Fibroblast of skin of left biceps (primary cell): Measurements from ENCODE around the gene RBFOX1.

Experiments
- DNase-seq, 2 experiments: peaks; one replicate each; pipeline ENCODE4 v3.0.0-alpha.2; 2013; ENCODE audit warnings: low read depth in 2 of 2

The RBFOX1 gene

DNA sequence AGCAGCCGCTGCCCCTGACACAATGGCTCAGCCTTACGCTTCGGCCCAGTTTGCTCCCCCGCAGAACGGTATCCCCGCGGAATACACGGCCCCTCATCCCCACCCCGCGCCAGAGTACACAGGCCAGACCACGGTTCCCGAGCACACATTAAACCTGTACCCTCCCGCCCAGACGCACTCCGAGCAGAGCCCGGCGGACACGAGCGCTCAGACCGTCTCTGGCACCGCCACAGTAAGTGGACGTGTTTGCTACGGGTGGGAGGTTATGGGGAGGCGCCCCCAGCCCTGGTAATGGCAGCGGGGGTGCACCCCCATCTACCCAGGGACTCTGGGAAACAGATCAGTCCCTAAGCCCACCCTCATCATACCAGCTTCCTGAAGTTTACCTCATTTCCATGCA, 185.5 kb downstream of the RBFOX1 start:
- no peak for DNase-seq

GRCh38 chr16:7521834-7522233, 189.2 kb downstream of the RBFOX1 start:
- no peak for DNase-seq

- no peak for DNase-seq
Measured at GRCh38 chr16:7524419-7524818, 191.8 kb downstream of the RBFOX1 start.

- no peak for DNase-seq
Measured at GRCh38 chr16:7526736-7527135, 194.1 kb downstream of the RBFOX1 start.

DNA sequence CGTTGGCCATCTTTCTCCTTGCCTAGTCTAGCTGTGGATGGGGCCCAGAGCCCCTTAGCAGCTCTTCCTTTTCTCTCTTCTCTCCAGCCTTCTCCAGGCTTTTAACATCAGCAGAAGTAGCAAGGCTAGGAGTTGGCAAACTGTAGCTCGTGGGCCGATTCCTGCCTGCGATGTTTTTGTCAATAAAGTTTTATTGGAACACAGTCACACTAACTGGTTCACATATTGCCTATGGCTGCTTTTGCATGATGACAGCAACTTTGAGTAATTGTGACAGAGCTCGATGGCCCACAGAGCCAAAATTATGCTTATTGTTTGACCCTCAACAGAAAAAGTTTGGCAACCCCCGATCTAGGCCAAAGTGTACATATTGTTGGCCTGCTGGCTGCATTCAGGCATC, 199.9 kb downstream of the RBFOX1 start:
- DNase-seq, result no peak

GRCh38 chr16:7534749-7535148, 202.1 kb downstream of the RBFOX1 start:
- DNase-seq, result no peak

GRCh38 chr16:7541026-7541425, 208.4 kb downstream of the RBFOX1 start:
- no peak for DNase-seq

GRCh38 chr16:7545251-7545650, 212.6 kb downstream of the RBFOX1 start:
- no peak for DNase-seq

DNA sequence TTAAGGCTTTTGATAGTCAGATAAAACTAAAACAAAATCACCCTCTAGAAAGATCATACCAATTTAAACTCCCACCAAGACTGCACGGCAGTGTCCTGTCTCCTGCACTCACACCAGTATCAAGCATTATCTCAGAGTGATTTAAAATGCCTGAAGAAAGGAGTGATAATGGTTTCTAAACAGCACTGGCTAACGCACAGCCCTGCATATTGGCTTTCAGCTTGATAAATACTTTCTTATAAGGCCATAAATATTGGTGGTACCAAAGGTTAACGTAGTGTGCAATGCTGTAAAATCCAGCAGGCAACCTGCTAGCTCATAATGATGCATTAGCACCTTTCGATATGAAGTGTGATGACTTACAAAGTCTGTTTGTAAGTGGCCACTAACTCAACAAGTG, 214.3 kb downstream of the RBFOX1 start:
- no peak for DNase-seq

- no peak for DNase-seq
Measured at GRCh38 chr16:7547736-7548135, 215.1 kb downstream of the RBFOX1 start.

DNA sequence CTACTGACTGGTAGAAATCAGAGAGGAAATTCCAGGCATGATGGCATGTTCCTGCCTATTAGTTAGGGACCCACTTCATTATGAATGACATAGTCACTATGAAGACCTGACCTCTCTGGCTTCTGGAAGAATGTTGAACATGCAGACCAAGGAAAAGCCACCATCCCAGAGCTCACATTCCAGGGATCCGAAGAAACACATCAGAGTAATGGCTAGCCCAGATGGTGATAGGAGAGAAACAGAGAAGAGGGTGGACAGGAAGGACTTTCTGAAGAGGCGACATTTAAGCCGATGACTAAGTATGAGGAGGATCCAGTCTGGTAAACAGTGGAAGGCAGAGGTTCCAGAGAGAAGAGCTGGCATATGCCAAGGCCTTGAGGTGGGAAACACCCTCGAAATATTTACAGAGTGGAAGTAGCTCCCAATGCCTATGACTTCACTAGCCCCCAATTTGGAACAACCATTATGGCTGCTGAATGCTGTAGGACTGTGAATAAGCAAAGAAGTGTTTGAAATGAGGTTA, 216.2 kb downstream of the RBFOX1 start:
- no peak for DNase-seq

GRCh38 chr16:7550096-7550495, 217.5 kb downstream of the RBFOX1 start:
- no peak for DNase-seq

DNA sequence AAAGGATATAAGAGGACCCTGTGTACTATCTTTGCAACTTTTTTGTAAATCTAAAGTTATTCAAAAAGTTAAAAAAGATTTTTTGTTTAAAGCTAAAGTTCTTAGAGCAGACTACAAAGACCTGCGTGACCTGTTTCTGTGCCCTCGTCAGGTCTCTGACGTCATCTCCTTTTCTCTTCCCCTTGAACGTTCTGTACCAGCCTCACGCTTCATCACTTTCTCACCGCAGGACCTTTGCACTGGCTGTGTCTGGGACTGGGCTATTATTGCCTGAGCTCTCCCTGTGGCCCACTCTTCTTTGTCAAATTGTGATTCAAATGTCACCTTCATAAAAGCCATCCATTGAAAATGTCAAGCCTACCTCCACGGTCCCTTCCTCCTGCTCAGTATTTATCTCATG, 222.8 kb downstream of the RBFOX1 start:
- DNase-seq, result no peak

DNA sequence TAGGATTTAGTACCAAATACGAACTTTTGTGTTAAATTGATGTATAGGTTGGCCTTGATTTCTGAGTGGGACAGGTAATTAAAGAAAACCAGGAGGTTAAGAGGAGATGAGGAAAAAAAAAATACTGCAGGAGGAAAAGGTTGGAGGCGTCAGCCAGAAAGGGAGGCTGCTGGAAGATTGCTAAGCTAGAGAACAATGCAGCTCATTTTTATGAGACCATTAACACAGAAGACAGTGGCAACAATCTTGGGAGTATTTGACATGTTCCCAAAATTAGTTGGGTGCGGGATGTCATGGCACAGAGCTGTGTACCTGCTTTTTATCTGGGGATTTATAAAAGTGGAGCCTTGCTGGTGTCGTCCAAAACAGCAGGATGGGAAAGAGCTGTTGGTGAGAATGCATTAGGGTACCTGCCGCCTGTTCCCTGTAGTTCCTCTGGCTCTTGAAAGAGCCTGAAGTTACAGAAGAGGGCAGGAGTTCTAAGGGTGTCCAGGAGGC, 229.3 kb downstream of the RBFOX1 start:
- no peak for DNase-seq

GRCh38 chr16:7566360-7566759, 233.7 kb downstream of the RBFOX1 start:
- DNase-seq, result no peak

DNA sequence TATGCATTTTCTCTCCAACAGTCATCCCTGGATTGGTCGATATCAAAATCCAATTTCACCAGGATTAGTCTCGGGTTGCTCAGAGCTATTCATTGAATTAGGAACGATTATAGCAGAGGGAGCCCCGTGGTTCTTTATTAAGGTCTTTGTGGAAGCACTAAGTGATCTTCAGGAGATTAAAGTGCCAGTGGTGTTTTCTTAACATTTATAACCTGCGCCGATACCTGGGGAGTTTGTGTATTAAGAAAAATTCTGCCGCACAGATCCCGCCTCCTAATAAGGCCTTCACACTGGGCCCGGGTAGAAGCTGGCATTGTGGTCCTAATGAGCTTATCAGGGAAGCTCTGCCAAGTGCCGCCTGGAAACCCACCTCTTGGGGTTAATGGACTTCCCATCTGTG, 238.7 kb downstream of the RBFOX1 start:
- DNase-seq, result no peak

- no peak for DNase-seq
Measured at GRCh38 chr16:7577588-7577987, 244.9 kb downstream of the RBFOX1 start.

DNA sequence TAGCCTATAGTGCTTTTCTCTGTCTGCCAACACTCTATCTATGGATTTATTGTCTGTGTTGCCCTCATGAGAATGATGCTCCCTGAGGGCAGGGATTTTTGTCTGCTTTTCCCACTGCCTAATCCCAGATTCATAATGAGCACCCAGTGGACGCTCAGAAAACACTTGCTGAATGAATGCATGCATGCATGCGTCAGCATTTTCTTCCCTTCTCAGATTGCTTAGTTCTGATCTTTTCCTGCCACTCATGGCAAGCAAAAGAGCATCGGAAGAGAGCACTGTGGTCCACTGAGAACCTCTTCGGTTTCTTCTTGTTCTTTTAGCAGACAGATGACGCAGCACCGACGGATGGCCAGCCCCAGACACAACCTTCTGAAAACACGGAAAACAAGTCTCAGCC, 246.8 kb downstream of the RBFOX1 start:
- no peak for DNase-seq

DNA sequence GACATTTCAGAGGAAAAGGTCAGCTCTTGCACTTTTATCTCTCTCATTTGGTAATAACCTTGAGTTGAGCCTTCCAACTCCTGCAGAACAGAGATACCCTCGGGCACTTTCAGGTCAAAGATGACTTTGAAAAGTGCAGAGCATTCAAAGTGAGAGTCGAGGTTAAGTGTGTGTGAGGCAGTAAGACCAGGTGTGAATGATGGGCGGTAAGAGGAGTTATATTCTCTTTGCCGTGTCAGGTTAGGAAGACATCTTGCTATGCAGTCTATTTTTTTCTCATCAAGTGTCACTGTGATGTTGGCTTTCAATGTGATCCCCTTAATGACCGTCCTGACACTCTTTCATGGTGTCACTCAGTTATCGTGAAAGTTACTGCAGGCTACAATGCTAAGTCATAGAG, 248.5 kb downstream of the RBFOX1 start:
- DNase-seq, result no peak

- no peak for DNase-seq
Measured at GRCh38 chr16:7583396-7583795, 250.8 kb downstream of the RBFOX1 start.

DNA sequence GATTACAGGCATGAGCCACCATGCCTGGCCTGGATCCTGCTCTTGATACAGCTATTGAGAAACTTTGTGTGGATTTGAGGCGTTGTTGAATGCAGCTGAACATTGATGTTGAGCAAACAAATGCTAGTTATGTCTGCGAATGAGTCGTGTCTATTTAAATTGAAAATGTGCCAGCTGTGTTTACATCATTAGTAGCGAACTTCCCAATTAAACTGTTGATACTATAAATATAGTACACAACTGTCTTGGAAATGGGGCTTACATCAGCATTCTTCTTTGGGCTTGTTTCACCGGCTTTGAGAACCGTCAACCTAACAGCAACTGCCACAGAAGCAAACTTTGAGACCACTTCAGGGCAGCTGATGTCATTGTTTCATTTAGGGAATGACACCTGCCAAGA, 251.9 kb downstream of the RBFOX1 start:
- no peak for DNase-seq

GRCh38 chr16:7585705-7586104, 253.1 kb downstream of the RBFOX1 start:
- DNase-seq, result no peak

DNA sequence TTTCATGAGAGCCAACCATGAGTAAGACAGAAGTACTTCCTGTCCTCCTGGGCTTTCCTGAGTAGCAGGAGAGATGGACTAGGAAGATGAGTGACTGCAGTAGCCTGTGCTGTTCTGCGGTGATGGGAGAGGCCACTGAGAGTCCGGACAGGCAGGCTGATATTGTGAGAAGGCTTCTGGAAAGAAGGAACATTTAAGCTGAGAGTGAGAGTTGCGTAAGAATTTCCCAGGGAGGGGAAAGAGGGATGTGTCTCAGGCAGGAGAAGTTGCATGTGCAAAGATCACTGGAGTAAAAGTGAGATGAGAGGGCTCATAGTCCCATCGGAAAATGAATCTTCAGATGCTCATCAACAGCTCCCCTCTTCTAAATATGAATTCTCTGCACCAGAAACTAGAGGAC, 258.3 kb downstream of the RBFOX1 start:
- DNase-seq, result no peak

- DNase-seq, result no peak
Measured at GRCh38 chr16:7596308-7596707, 263.7 kb downstream of the RBFOX1 start.

DNA sequence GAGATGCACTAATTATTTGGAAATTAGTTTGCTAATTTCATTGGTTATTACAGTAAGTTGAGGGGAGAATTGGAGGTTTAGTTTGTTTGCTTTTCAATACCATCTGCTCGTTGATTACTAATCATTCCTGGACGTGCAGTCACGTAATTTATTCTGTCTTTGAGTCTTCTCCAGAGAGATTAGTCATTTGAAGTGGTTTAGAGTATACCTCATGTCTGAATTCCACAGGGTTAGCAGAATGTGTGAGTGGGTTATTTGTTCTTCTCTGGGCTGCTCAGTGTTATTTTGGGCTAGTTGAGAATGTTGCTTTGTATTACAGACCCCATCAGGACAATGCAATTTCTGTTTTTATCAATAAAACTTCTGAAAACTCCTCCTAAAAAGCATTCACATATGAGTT, 265.0 kb downstream of the RBFOX1 start:
- DNase-seq, result no peak
